Amygdala (tissue), 56 donors: Measurements from ENCODE around the gene CASS4.

Source experiments
- DNase-seq, 56 donors: peaks; one replicate each; lab custom pipeline; 2025; lab: John Stamatoyannopoulos, UW

Gene CASS4

DNA sequence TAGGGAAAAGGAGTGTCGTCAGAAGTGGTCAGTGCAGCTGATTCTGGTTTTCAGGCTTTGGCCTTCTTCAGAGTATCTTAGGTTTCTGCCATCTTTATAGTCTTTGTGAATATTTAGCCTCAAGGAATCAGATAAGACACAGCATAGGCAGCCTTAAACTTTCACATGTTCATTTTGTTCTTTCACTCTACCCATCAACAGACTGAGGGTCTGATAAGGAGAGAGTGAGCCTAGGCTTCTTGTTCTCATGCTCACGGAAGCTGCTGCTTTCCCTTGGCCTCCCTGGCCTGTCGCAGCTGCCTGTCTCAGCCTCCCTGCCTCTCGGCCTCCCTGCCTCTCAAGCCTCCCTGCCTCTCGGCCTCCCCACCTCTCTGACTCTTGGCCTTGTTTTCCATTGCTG, 76.5 kb downstream of the CASS4 start:
- DNase-seq = no peak

DNA sequence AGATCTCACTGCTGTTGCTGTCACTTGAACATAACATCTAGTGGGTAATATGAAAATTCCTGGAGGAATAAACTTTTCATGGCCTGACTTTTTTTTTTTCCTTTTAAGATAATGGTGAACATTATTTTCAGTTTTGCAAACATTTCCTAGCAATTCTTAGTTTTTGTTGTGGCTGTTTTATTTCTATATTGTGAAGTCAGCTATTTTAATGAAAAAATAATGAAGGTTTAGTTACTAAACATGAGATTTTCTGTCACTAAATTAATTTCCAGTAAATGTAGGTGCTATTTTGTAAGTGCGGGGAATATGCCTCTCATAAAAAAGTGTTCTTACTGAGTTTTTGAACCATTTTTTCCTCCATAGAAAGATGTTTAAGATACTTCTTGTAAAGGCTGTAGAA, 89.1 kb downstream of the CASS4 start:
- DNase-seq = no peak

GRCh38 chr20:56503916-56504315, 91.9 kb downstream of the CASS4 start:
- DNase-seq = no peak

GRCh38 chr20:56504373-56505005, 92.4 kb downstream of the CASS4 start:
- no peak for DNase-seq

- DNase-seq = no peak
These were observed 94.0 kb downstream of the CASS4 start for GRCh38 chr20:56506103-56506502.
